ENCODE measurements around the gene BMPER. TPM values are rescaled to one million over a fixed set of nuclear protein-coding genes. Genes with fewer than 3 reads are reported as not detected.

BMPER gene
- total RNA-seq, 4 donors from 2014 or later, result 1.0 to 12.4 (median 6.1) TPM

DNA sequence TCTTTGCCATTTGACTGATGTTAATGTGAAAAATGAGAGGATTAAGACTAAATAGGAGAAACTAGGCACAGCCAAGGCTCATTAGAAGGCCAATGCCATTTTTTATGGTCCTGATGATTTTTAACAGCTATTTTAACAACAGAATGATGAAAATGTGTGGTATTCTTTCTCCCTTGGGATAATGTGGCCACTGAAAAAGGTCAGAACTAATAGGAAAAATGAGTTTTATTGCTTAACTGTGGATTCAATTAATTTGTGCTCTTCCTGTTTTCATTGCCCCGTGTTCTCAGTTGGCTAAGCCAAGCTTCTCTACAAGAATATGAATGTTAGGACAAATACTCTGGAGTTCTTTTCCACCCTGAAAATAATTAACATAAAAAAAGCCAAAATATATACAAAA, 56.6 kb downstream of the BMPER start:
- DNase-seq, result no peak
- Histone ChIP-seq H3K9me3 (no peaks in the 10 kb centered on the region), H3K4me3 (no peak overlapping the region), H3K36me3 (no peaks in the 10 kb centered on the region), H3K27ac (no peak overlapping the region), H3K27me3 (no peaks in the 10 kb centered on the region), H3K4me1 (no peaks in the 10 kb centered on the region)
- no peak for TF ChIP-seq POLR2A (IDR thresholded peaks at IDR 0.05)
- TF ChIP-seq, protein P1, sequence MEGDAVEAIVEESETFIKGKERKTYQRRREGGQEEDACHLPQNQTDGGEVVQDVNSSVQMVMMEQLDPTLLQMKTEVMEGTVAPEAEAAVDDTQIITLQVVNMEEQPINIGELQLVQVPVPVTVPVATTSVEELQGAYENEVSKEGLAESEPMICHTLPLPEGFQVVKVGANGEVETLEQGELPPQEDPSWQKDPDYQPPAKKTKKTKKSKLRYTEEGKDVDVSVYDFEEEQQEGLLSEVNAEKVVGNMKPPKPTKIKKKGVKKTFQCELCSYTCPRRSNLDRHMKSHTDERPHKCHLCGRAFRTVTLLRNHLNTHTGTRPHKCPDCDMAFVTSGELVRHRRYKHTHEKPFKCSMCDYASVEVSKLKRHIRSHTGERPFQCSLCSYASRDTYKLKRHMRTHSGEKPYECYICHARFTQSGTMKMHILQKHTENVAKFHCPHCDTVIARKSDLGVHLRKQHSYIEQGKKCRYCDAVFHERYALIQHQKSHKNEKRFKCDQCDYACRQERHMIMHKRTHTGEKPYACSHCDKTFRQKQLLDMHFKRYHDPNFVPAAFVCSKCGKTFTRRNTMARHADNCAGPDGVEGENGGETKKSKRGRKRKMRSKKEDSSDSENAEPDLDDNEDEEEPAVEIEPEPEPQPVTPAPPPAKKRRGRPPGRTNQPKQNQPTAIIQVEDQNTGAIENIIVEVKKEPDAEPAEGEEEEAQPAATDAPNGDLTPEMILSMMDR (IDR thresholded peaks at IDR 0.05), result no peak
- intact Hi-C loops (cut with DNase I; ENCODE audit: low total_unique reads), result no loop called here

DNA sequence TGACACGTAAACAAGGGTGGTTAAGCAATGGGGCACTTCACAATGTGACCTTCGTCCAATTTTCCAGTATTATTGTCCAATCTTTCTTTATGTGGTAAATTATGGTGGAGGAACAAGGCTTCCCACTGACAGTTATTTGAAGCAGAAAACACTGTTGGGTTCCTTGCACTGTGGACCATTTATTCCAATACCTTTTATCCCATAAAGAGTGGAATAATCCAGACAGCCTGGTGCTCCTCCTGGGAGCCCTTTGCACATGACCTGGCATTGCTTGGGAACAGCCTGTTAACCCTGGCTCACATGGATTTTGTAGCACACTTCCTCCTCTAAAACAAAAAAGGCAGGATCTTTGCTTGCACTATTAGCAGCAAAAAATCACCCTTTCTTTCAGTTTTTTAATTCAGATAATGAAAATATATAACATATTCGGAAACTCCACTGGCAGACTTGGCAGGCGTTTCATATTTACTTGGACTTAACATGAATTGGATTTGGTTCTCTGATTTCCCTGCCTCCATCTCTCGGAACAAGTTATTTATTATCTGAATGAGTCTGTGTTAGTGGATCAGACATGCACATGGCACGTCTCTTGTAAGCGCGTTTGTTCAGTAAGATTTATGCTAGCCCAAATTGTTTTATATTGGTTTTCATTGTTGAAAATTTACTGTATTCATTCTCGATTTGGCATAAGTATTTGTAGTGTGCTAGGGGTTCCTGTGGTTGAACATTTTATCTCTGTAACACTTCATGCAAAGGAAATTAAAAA, 59.3 kb downstream of the BMPER start:
- Histone ChIP-seq H3K27me3 (no peaks in the 10 kb centered on the region), H3K4me3 (no peak overlapping the region), H3K27ac (no peak overlapping the region), H3K9me3 (no peaks in the 10 kb centered on the region), H3K36me3 (no peaks in the 10 kb centered on the region), H3K4me1 (no peaks in the 10 kb centered on the region)
- intact Hi-C loops (cut with DNase I; ENCODE audit: low total_unique reads), result no loop called here
- no peak for TF ChIP-seq POLR2A (IDR thresholded peaks at IDR 0.05)
- TF ChIP-seq, protein P1 (IDR thresholded peaks at IDR 0.05), result no peak
- DNase-seq, result no peak

DNA sequence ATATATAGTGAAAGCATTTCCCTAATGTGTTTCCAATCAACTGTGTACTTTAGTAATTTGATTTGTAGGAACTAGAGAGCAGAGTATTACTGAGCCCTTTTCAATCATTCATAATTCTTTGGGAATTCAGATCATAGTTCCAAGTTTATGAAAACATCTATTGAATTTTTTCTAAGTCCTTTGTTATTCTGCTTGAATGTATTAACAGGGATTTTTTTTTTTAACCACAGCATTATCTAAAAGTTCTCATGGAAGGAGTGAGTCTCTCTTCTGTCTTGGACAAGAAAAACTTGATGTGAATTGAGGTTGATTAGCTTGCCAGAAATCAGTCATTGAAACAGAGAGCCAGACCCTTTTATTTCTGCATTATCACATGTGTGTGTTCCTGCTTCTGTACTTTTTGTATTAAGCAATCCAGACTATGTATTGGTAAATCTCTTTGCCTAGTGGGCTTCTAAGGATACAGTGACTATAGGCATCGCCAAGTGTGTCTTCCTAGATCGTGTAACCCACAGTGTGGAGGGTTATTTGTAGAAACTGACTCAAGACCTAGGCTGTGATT, 59.9 kb downstream of the BMPER start:
- no peaks in the 10 kb centered on the region for H3K36me3 ChIP-seq
- TF ChIP-seq, protein P1 (IDR thresholded peaks at IDR 0.05), result no peak
- no peak for TF ChIP-seq POLR2A (IDR thresholded peaks at IDR 0.05)
- no peaks in the 10 kb centered on the region for H3K4me1 ChIP-seq
- no peak overlapping the region for H3K4me3 ChIP-seq
- no peaks in the 10 kb centered on the region for H3K9me3 ChIP-seq
- H3K27ac ChIP-seq, result no peak overlapping the region
- intact Hi-C loops (cut with DNase I; ENCODE audit: low total_unique reads), result no loop called here
- no peaks in the 10 kb centered on the region for H3K27me3 ChIP-seq
- DNase-seq, result no peak

DNA sequence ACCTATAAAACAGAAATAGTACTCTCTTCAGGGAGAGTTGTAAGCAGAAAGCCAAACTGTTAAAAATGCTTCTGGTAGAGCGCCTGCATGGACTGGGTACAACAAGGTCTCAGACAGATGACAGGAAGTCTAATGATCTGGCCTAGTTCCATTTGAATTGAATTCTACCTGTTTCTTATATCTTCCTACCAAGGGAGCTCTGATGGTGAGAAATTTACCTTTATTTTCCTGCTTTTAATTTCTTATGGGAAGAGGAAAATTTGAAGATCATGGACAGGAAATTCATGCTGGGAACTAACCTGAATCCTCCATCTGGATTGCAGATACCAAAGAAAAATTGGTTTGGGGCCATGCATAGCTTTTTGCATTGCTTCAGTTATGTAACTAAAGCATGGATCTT, 63.3 kb downstream of the BMPER start:
- TF ChIP-seq POLR2A (IDR thresholded peaks at IDR 0.05), result no peak
- TF ChIP-seq, protein P1 (IDR thresholded peaks at IDR 0.05), result no peak
- DNase-seq, result no peak
- intact Hi-C loops (cut with DNase I; ENCODE audit: low total_unique reads), result no loop called here

DNA sequence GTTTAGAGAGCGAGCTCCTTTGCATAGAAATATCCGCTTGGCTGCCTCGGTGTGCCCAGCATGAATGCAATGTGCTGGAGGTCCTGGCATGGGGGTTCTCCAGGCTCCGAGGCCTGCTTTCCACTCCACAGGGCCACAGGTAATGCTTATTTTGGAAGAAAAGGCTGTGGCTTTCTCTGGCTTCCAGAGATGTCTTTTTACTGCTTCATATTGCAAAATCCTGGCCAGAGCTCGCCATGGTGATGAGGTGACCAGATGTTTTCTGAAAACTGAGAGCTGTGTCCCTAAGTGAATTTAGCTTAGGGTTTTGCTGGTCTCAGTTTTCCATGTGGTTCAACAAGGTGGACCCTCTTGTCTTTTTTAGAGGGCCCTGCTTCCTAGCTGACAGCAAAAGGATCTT, 65.2 kb downstream of the BMPER start:
- H3K4me3 ChIP-seq, result no peak overlapping the region
- H3K36me3 ChIP-seq, result no peaks in the 10 kb centered on the region
- H3K27me3 ChIP-seq, result no peaks in the 10 kb centered on the region
- DNase-seq, result no peak
- H3K9me3 ChIP-seq, result no peaks in the 10 kb centered on the region
- no peaks in the 10 kb centered on the region for H3K4me1 ChIP-seq
- TF ChIP-seq, protein P1 (IDR thresholded peaks at IDR 0.05), result no peak
- TF ChIP-seq POLR2A (IDR thresholded peaks at IDR 0.05), result no peak
- intact Hi-C loops (cut with DNase I; ENCODE audit: low total_unique reads), result no loop called here
- no peak overlapping the region for H3K27ac ChIP-seq

More for the DNA sequence above, 63.3 kb downstream of the BMPER start:
- Histone ChIP-seq H3K4me1 (no peaks in the 10 kb centered on the region), H3K9me3 (no peaks in the 10 kb centered on the region), H3K4me3 (no peak overlapping the region), H3K36me3 (no peaks in the 10 kb centered on the region), H3K27ac (no peak overlapping the region), H3K27me3 (no peaks in the 10 kb centered on the region)

Measured in uterus (tissue), 4 donors.